IPS DF 6.9 (cell line): ENCODE data around the gene KCNH2.

ENCODE experiments used
- DNase-seq: peaks from one replicate; pipeline ENCODE4 v3.0.0-alpha.2; 2013; ENCODE audit warnings: low read depth, low spot score
- H3K27ac ChIP-seq: one replicate; pipeline ENCODE4 v1.5.1; 2013; ENCODE audit warnings: low read length, control low read depth
- H3K27me3 ChIP-seq: 2 replicates; pipeline ENCODE4 v1.6.1; 2013; ENCODE audit warnings: mild to moderate bottlenecking, low read length; ENCODE audit not compliant: control insufficient read depth, insufficient read depth
- H3K36me3 ChIP-seq: 2 replicates; pipeline ENCODE4 v1.6.1; 2013; ENCODE audit warnings: low read length; ENCODE audit not compliant: control insufficient read depth, insufficient read depth
- H3K4me1 ChIP-seq: 2 replicates; pipeline ENCODE4 v1.6.1; 2013; ENCODE audit warnings: low read length; ENCODE audit not compliant: control insufficient read depth, insufficient read depth
- H3K4me3 ChIP-seq: 2 replicates; pipeline ENCODE4 v1.5.1; 2013; ENCODE audit warnings: mild to moderate bottlenecking, low read length
- H3K9me3 ChIP-seq: 2 replicates; pipeline ENCODE4 v1.6.1; 2013; ENCODE audit warnings: low read length, inconsistent platforms; ENCODE audit not compliant: control insufficient read depth, insufficient read depth
- WGBS: extraction: QIAGEN DNeasy Blood & Tissue Kit; methylation state at CpG from one replicate; pipeline ENCODE4 v1.1.7; 2013; ENCODE audit warnings: mixed read lengths, missing lambda C conversion rate; ENCODE audit not compliant: insufficient read length, insufficient coverage; 5-methylcytosine and 5-hydroxymethylcytosine counted together

The KCNH2 gene

DNA sequence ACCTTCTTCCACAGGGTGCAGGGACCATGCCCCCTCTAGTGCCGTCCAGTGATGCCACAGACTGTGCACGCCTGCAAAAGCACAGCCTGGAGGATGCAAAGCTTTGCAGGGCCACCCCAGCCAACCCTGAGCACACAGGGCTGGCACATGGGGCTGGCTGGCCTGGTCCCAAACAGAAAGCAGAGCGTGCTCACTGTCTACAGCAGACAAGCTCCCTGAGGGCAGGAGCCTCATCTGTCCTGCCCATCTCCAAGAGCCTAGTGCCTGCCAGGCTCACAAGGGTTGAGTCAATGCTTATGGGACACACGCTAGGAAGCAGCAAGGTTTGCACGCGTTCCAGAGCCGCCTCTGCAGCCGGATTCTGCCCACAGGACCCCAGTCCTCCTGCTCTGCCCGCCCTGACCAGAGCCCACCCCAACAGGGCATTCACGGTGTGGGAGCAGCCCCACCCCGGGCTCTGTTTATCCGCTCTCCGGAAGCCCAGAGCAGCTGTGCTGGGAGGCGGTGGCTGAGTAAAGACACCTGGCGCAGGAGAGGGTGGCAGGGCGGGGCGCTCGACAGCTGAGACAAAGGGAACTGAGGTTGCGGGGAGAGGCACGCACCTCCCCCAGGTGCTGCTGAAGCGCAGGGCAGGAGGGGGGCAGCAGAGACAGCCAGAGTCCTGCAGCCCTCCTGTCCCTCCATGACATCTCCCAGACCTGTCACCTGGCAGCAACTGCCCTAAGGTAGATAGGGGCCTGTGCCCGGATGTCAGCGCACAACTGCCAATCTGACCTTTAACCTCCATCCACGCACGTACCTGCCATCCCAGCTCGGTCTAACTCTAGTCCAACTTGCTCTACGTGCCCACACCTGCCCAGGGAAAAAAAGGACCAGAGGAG is 4.3 kb downstream of the KCNH2 start:
- Histone ChIP-seq H3K27ac (no peak overlapping the region), H3K4me3 (peak overlapping the region; percentile 2; the same call in 1 of the 2 replicates), H3K4me1 (peaks cover 18% of the 10 kb centered on the region), H3K9me3 (no peaks in the 10 kb centered on the region), H3K27me3 (peaks cover 4% of the 10 kb centered on the region), H3K36me3 (no peaks in the 10 kb centered on the region; the same call in 1 of the 2 replicates)
- no CpG with 5 or more reads among the region's 27 CpGs for WGBS
- DNase-seq, result no peak

DNA sequence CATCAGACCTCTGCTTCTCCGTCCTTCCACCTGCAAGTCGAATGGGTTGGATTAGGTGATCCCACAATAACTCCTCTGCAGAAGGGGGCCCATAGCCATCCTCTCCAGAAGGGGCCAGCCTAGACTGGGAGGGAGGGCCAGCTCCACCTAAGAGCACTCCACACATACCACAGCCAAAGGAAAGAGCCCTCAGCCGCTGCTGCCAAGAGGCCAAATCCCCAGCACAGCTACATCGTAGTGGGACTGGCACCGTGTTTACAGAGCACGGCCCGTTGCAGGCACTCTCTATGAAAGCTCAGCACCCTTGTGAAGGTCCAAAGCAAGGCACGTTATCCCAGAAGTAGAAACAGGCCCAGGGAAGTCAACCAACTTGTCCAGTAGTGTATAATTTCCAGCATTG is 5.4 kb downstream of the KCNH2 start:
- H3K36me3 ChIP-seq, result no peaks in the 10 kb centered on the region; the same call in 1 of the 2 replicates
- DNase-seq, result no peak
- no CpG with 5 or more reads among the region's 8 CpGs for WGBS
- H3K4me1 ChIP-seq, result peaks cover 18% of the 10 kb centered on the region
- H3K9me3 ChIP-seq, result no peaks in the 10 kb centered on the region
- no peak overlapping the region for H3K4me3 ChIP-seq
- no peak overlapping the region for H3K27ac ChIP-seq
- peaks cover 4% of the 10 kb centered on the region for H3K27me3 ChIP-seq

DNA sequence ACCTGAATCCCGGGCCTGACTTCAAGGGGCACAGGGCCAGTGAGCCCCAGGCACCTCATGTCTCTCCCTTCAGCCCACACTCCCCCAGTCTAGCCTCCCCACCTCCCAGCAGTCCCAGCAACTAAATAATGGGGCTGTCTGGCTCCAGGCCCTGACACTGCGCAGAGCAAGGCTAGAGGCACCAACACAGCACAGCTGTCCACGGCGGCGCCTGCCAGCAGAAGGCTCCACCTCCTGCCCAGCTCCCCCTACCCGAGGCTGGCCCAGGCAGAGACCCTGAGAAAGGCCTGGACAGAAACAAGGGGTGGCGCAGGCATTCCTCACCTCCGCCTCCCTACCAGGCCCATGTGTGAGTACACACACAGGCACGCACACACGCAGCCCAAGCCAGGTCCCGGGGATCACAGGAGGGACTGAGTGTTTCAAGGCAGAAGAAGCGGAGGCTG is 6.1 kb downstream of the KCNH2 start:
- peaks cover 15% of the 10 kb centered on the region for H3K4me1 ChIP-seq
- WGBS, result no CpG with 5 or more reads among the region's 12 CpGs
- H3K27me3 ChIP-seq, result peaks cover under 1% of the 10 kb centered on the region
- no peaks in the 10 kb centered on the region for H3K9me3 ChIP-seq
- DNase-seq, result no peak
- H3K27ac ChIP-seq, result no peak overlapping the region
- no peak overlapping the region for H3K4me3 ChIP-seq
- no peaks in the 10 kb centered on the region; the same call in 1 of the 2 replicates for H3K36me3 ChIP-seq

DNA sequence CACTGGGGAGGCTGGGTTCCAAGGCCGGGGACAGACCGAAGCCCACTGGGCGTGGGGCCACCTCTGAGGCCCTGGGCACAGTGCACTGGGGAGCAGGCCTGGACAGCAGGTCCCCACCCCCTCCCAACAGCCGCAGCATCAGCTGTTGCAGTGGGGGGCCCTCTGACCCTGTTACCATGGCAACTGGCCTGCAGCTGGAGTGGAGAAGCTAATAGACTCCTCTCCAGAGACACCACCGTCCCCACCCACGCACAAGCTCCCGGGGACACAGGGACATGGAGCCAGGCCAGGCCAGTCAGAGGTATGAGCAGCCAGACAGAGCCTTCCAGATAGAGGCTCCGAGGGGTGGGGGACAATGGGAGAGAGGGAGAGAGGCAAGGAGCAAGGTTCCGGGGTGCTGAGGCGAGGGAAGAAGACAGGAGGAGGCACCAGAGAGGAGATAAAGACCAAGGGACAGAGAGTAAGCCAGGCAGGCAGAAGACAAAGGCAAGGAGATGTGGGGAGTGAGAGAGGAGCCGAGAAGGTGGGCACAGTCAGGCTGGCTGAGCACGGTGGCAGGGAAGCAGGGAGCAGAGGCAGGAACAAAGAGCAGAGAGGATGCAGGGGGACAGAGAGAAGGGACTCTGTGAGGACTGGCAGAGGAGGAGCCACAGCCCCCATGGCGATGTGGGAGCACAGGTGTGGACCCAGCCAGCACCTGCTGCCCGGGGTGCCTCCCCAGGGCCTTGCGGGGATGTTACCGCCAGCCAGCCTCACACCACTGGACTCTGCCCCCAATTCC is 6.7 kb downstream of the KCNH2 start:
- Histone ChIP-seq H3K9me3 (no peaks in the 10 kb centered on the region), H3K27ac (no peak overlapping the region), H3K4me3 (no peak overlapping the region), H3K27me3 (no peaks in the 10 kb centered on the region), H3K36me3 (no peaks in the 10 kb centered on the region; the same call in 1 of the 2 replicates), H3K4me1 (peaks cover 12% of the 10 kb centered on the region)
- DNase-seq, result no peak
- WGBS, result no CpG with 5 or more reads among the region's 16 CpGs

DNA sequence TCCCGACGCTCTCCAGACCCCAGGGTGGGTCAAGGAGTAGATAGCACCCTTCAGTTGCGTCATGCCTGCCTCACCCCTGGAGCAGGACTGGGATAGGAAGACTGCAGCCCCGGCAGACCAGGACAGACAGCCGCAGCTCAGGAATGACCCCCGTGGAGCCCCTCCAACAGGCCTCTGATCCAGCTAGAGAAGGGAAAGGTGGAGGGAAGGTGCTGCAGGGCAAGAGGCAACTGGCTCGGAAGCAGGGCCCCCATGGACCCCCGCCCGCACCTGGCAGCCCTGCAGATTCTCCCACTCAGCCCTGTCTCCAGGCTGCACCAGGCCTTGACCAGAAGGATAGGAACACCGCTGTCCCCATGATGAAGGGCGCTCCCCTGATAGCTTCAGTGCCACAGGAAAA is 7.7 kb downstream of the KCNH2 start:
- H3K9me3 ChIP-seq, result no peaks in the 10 kb centered on the region
- no peaks in the 10 kb centered on the region for H3K27me3 ChIP-seq
- no peak overlapping the region for H3K4me3 ChIP-seq
- no peak overlapping the region for H3K27ac ChIP-seq
- WGBS, result no CpG with 5 or more reads among the region's 11 CpGs
- no peaks in the 10 kb centered on the region; the same call in 1 of the 2 replicates for H3K36me3 ChIP-seq
- no peak for DNase-seq
- peaks cover 10% of the 10 kb centered on the region for H3K4me1 ChIP-seq

DNA sequence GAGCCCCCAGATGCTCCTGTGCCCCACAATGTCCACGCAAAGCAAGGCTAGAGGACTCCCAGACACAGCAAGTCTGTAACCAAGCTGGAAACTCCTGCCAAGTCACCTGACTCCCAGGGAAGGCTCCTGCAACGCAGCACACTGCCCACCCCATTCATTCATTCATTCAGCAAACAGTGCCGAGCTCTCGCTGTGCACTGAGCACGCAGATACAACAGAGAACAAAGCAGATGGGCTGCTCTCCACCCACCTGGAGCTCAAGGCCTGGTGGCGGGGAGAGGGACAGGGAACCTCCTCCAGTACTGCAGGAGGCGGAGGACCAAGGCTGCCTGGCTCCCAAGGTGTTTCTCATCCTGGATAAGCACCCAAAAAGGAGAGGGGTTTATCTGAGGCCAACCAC is 8.6 kb downstream of the KCNH2 start:
- Histone ChIP-seq H3K27ac (no peak overlapping the region), H3K36me3 (no peaks in the 10 kb centered on the region; the same call in 1 of the 2 replicates), H3K27me3 (no peaks in the 10 kb centered on the region), H3K4me1 (peaks cover 10% of the 10 kb centered on the region), H3K4me3 (no peak overlapping the region), H3K9me3 (no peaks in the 10 kb centered on the region)
- no peak for DNase-seq
- WGBS, result no CpG with 5 or more reads among the region's 7 CpGs

DNA sequence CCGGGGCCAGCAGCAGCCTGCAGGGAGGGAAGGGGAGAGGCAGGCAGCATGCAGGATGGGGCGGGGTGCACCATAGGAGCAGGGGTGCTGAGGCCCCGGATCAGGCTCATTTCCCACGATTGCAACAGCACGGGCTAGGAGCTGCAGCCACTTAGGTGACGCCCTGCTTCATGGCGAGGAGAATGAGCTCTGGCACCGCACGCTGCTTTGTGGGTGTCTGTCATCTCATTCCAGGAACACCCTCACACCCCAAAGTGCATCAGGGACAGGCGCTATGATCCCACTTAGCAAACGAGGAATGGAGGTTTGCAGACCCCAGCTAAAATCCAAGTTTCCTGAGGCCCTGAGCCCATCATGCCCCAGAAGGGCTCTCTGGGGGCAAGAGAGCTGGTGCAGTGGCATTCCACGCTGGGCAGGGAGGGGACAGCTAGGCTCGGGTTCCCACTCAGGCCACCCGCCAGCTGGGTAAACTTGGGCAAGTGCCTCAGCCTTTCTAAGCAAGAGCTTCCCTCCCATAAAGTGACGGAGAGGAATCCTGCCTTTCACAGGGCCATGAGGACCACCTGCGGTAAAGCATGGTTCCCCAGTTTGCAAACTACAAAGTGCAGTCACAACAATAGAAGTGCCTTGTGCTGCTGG is 9.3 kb downstream of the KCNH2 start:
- Histone ChIP-seq H3K27me3 (no peaks in the 10 kb centered on the region), H3K4me1 (peaks cover 9% of the 10 kb centered on the region; the same call in 1 of the 2 replicates), H3K36me3 (no peaks in the 10 kb centered on the region; the same call in 1 of the 2 replicates), H3K9me3 (no peaks in the 10 kb centered on the region), H3K4me3 (no peak overlapping the region), H3K27ac (no peak overlapping the region)
- no CpG with 5 or more reads among the region's 16 CpGs for WGBS
- DNase-seq, result no peak

DNA sequence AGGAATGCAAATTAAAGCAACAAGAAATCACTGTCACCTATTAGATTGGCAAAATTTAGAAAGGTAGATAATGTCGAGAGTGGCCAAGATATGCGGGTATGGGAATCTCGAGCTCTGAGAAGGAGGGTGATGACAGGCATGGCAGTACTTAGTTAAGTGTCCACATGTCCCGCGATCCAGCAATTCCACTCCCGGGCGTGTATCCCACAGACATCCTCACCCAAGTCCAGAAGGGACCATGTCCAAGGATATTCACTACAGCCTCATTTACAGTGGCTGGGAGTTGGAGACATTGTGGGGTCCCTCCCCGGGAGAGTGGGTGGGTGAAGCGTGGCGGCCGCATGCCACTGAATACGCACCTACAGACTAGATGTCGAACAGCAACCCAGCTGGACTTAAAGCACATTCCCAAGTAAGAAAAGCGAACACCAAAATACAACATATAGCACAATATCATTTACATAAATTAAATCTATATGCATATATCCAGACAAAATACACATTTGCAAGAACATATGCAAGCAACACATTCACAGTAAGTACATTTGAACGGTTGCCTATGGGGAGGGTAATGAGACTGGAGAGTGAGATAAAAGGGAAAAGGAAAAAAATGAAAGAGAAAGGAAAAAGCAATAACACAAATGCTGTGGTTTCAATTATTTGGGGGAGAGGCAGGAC is 9.9 kb downstream of the KCNH2 start:
- Histone ChIP-seq H3K36me3 (no peaks in the 10 kb centered on the region; the same call in 1 of the 2 replicates), H3K27ac (no peak overlapping the region), H3K4me3 (no peak overlapping the region), H3K27me3 (no peaks in the 10 kb centered on the region), H3K4me1 (peaks cover 9% of the 10 kb centered on the region; the same call in 1 of the 2 replicates), H3K9me3 (no peaks in the 10 kb centered on the region)
- DNase-seq, result no peak
- no CpG with 5 or more reads among the region's 15 CpGs for WGBS

DNA sequence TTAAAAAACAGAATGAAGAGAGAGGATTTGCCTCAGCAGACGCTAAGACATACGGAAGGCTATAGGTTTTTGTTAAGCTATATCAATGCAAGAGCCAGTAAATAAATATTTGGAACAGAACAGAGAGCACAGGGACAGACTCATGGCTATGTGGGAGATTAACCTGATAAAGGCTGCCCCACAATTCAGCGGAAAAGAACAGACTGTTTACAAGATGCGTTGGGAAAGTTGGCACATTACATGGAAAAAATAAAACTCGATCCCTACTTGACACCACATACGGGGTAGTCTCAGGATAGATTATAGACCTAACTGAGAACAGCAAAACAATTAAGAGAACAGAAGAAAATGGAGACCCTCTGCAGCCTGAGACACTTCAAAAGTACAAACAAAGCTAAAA is 10.8 kb downstream of the KCNH2 start:
- DNase-seq, result no peak
- Histone ChIP-seq H3K27ac (no peak overlapping the region), H3K4me3 (no peak overlapping the region), H3K9me3 (no peaks in the 10 kb centered on the region), H3K4me1 (peaks cover 10% of the 10 kb centered on the region; the same call in 1 of the 2 replicates), H3K36me3 (no peaks in the 10 kb centered on the region; the same call in 1 of the 2 replicates), H3K27me3 (no peaks in the 10 kb centered on the region)
- WGBS, result no CpG with 5 or more reads among the region's 6 CpGs
